Motor neuron (in vitro differentiated cells): ENCODE measurements around the gene ADPRS. TPM values are rescaled to one million over a fixed set of nuclear protein-coding genes. Genes with fewer than 3 reads are reported as not detected.

ENCODE experiments used
- ATAC-seq, 8 experiments: fragments of 200-7000 bp; cut with Tn5 transposase; replicated peaks in 6 of 8; 2 replicates each; pipeline ENCODE4 v1.8.0; 2021; ENCODE audit warnings: mild to moderate bottlenecking in 8 of 8, moderate library complexity in 8 of 8
- H3K27ac ChIP-seq, 2 donors: fragments of 250-450 bp; sonication (Bioruptor Pico); 2 replicates each; pipeline ENCODE4 v1.9.0; 2021; ENCODE audit warnings: antibody characterized with exemption in 2 of 2, mild to moderate bottlenecking in 2 of 2, moderate library complexity in 1 of 2
- H3K4me1 ChIP-seq, 2 donors: fragments of 250-450 bp; sonication (Bioruptor Pico); replicated peaks in 1 of 2; 2 replicates each; pipeline ENCODE4 v1.6.1; 2021; ENCODE audit warnings: antibody characterized with exemption in 2 of 2, mild to moderate bottlenecking in 2 of 2, moderate library complexity in 1 of 2
- H3K4me3 ChIP-seq, 5 donors: fragments of 250-450 bp; sonication (Bioruptor Pico); 2 replicates each; pipeline ENCODE4 v1.9.0; 2021; ENCODE audit warnings: antibody characterized with exemption in 5 of 5, mild to moderate bottlenecking in 5 of 5, moderate library complexity in 4 of 5
- WGBS, 10 experiments: fragments of 450-650 bp; shearing (Covaris generic); methylation state at CpG; one replicate each; pipeline ENCODE4 v1.0.0; 2022; 5-methylcytosine and 5-hydroxymethylcytosine counted together
- in situ Hi-C, 9 experiments: fragments of 400-800 bp; cut with MboI; loops; one replicate each; pipeline ENCODE4 v1.15.0; 2021; ENCODE audit warnings: low sequenced_read_pairs in 9 of 9, low pct_unique_long_range_greater_than_20kb in 2 of 9; ENCODE audit not compliant: unreplicated experiment in 9 of 9
- total RNA-seq, 8 experiments: library from RNA; unstranded; fragments of 300-600 nt; gene quantifications; 2 replicates each; pipeline versions ENCODE4 v1.2.3 to v1.2.4, GENCODE V29; 2022

ADPRS gene
- total RNA-seq, 8 experiments from 2014 or later: 21.7 to 45.8 (median 38.6) TPM

GRCh38 chr1:36143424-36143823 lies 54.7 kb downstream of the ADPRS start:
- 62 to 100% (median 93%) methylated on average over 1 to 4 of the region's 4 CpGs for WGBS, 10 experiments
- in situ Hi-C loops: no loop called here
- ATAC-seq: no peak

More at GRCh38 chr1:36143424-36143823, 54.7 kb downstream of the ADPRS start:
- H3K4me1 ChIP-seq: no peaks in the 10 kb centered on the region
- no peak overlapping the region for H3K4me3 ChIP-seq
- no peak overlapping the region for H3K27ac ChIP-seq

Other genes starting within 250 kb of the ADPRS start
- 10 to 100 TPM; 13.6 to 91.4 (median 28.9) TPM for gene AGO1, start 205.7 kb upstream of the ADPRS start, total RNA-seq
- gene AGO3, start 157.8 kb upstream of the ADPRS start, total RNA-seq: 10 to 100 TPM; 10.5 to 35.0 (median 16.9) TPM
- 10 to 100 TPM in 3 of 8 experiments, 1 to 10 TPM in 2, under 1 TPM in 2, not detected in 1; 0.49 to 23.8 (median 9.1) TPM for gene TEKT2, start 4.8 kb upstream of the ADPRS start, total RNA-seq
- 10 to 100 TPM in 1 of 8 experiments, 1 to 10 TPM in 2, under 1 TPM in 5; 0.31 to 12.3 (median 0.61) TPM for gene COL8A2, start 36.3 kb downstream of the ADPRS start, total RNA-seq
- gene TRAPPC3, start 60.6 kb downstream of the ADPRS start, total RNA-seq: 100 to 1,000 TPM in 1 of 8 experiments, 10 to 100 TPM in 7; 56.1 to 121 (median 69.5) TPM
- 100 to 1,000 TPM in 4 of 8 experiments, 10 to 100 TPM in 4; 50.7 to 174 (median 94.9) TPM for gene MAP7D1, start 67.3 kb downstream of the ADPRS start, total RNA-seq
- 100 to 1,000 TPM in 6 of 8 experiments, 10 to 100 TPM in 2; 72.6 to 139 (median 104) TPM for gene THRAP3, start 135.6 kb downstream of the ADPRS start, total RNA-seq
- gene SH3D21, start 217.5 kb downstream of the ADPRS start, total RNA-seq: 10 to 100 TPM in 2 of 8 experiments, 1 to 10 TPM in 6; 3.7 to 14.7 (median 7.6) TPM
- 10 to 100 TPM in 7 of 8 experiments, 1 to 10 TPM in 1; 7.6 to 43.0 (median 12.6) TPM for gene EVA1B, start 234.8 kb downstream of the ADPRS start, total RNA-seq